Keratinocyte (primary cell): Measurements from ENCODE around the gene TMEM54.

Experiments
- CTCF ChIP-seq, 3 experiments: IDR thresholded peaks in 1 of 3; conservative IDR thresholded peaks in 1 of 3; optimal IDR thresholded peaks in 1 of 3; 2 replicates in 2 of 3; 3 replicates in 1 of 3; pipeline versions ENCODE3 to v1.5.1; 2011; ENCODE audit warnings: low read length in 3 of 3, mild to moderate bottlenecking in 3 of 3, moderate library complexity in 2 of 3, control low read depth in 1 of 3, inconsistent platforms in 1 of 3; ENCODE audit not compliant: insufficient read depth in 2 of 3; ENCODE audit errors: extremely low read depth in 1 of 3
- EZH2 ChIP-seq: IDR thresholded peaks from one replicate; pipeline ENCODE4 v1.6.1; 2012; ENCODE audit warnings: inconsistent platforms, mild to moderate bottlenecking, low read length, moderate library complexity

GRCh38 chr1:32910319-32910718 is 9.1 kb upstream of the TMEM54 start:
- no peak for TF ChIP-seq CTCF (optimal IDR thresholded peaks at IDR 0.05 in 1 of 3, IDR thresholded peaks at IDR 0.05 in 1 of 3, conservative IDR thresholded peaks at IDR 0.05 in 1 of 3; ENCODE audit: extremely low read depth in 1 of 3, insufficient read depth in 2 of 3, low read length in 3 of 3)
- TF ChIP-seq EZH2 = no peak
